GM21515 (cell line): Measurements from ENCODE around the gene SH2D3C.

Source experiments
- ATAC-seq: cut with Tn5 transposase; IDR thresholded peaks from one replicate; pipeline ENCODE4 v1.9.1; 2021; ENCODE audit not compliant: unreplicated experiment

The SH2D3C gene

DNA sequence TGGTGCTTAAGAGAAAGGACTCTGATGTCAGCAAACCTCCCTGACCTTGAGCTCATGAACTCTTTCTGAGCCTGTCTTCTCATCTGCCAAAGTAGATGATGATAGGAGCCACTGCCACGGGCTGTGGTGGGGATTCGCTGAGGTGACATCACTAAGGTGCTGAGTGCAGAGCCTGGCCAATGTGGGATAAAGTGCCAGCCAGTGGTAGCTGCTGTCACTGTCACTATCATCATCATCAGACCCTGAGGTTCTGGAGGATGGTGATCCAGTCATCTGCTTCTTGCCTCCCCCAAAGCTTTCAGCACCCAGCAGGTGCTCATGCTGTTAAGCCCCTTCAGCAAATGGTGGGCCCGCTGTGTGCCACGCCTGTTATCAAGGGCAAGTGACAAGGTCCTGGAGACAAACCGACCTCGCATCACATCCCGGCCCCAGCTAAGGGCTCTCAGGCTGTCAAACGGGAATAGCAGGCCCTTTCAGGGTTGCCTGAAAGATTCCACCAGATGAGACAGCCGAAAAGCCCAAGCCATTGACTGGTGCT is 30.6 kb upstream of the SH2D3C start:
- ATAC-seq: no peak

DNA sequence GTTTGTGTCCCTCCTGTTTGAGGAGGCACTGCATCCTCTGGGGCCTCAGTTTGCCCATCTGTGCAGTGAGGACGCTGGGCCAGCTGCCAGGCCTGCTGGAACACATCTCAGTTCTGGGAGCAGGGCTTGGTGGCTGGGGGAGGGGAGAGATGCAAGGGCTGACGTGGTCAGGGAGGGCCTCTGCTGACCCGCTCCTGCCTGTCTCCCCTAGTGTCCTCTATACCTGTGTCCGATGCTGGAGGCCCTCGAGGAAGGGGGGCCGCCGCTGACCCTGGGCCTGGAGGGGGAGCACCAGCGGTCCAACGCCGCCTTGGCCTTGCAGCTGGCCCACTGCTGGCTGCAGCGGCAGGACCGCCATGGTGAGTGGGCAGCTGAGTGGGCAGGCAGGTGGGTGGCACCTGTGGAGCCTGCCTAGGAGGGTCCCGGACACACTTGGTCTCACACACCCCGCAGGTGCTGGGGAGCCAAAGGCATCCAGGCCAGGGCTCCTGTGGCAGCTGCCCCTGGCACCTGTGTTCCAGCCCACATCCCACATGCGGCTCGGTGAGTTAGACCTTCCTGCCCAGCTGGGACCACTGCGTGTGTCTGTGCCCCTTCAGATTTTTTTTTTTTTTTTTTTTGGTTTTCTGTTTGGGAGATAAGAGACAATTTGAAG is 30.0 kb upstream of the SH2D3C start:
- no peak for ATAC-seq

DNA sequence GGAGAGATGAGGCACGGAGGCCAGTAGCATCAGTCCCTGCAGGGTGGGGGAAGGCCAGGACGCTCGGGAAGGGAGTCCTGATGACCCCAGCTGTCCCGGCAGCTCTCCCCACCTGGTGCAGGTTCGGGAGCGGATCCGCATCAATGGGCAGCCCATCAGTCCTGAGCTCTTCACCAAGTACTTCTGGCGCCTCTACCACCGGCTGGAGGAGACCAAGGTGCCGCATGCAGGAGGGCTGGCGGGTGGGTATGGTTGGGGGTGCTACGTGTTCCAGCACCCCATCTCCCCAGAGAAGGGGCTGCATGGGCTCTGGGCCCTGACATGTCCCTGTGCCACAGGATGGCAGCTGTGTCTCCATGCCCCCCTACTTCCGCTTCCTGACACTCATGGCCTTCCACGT is 28.4 kb upstream of the SH2D3C start:
- ATAC-seq: no peak

DNA sequence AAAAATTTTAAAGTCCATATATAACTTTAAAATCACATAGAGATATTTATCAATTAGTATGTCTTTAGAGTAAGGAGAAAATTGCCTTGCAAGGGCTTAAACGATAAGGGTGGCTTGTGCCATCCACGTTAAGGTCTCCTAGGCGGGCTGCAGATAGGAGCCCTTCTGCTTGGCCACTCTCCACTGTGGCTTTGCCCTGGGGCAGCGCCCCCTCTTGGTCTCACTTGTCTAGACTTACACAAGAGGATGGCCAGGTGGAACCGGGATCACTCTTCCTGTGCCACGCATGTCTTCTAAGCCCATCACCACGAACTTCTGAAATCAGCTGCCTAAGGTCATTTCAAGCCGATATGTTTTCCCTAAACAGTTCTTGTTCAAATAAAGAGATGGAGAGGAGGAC is 27.2 kb upstream of the SH2D3C start:
- ATAC-seq: no peak

DNA sequence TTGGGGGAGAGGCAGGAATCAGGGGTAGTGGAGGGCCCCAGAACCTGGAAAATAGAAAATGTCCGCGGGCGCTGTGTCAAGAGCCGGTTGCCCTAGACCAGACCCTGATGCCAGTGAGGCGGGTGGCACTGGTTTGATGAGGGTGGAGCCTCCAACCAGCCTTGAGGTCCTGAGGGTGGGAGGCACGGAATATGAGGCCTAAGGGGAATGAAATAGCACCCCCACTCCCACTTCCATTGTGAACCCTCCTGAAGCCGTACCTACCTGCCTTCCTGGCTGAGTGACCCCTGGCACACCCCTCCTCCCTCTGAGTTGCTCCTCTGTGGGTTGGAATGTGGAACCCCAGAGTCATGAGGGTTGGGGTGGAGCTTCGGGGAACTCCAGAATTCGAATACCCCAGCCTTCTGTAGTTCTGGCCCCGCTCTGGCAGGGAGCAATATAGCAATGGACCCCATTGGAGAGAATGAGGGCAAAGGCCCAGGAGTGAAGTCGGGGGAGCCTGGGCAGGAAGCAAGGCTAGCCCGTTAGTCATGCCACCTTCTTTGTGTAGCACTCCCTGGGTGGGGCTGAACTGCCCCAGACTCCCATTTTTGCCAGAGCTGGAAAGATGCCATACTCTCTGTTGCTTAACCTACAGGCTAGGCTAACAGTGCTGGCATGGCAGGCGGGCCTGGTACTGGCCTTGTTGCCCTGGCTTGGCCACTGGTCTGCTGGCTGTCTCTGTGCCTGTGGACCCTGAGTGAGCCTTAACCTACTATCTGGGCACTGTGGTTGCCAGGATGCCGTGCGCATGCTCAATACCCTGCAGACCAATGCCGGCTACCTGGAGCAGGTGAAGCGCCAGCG is 25.3 kb upstream of the SH2D3C start:
- ATAC-seq: no peak

DNA sequence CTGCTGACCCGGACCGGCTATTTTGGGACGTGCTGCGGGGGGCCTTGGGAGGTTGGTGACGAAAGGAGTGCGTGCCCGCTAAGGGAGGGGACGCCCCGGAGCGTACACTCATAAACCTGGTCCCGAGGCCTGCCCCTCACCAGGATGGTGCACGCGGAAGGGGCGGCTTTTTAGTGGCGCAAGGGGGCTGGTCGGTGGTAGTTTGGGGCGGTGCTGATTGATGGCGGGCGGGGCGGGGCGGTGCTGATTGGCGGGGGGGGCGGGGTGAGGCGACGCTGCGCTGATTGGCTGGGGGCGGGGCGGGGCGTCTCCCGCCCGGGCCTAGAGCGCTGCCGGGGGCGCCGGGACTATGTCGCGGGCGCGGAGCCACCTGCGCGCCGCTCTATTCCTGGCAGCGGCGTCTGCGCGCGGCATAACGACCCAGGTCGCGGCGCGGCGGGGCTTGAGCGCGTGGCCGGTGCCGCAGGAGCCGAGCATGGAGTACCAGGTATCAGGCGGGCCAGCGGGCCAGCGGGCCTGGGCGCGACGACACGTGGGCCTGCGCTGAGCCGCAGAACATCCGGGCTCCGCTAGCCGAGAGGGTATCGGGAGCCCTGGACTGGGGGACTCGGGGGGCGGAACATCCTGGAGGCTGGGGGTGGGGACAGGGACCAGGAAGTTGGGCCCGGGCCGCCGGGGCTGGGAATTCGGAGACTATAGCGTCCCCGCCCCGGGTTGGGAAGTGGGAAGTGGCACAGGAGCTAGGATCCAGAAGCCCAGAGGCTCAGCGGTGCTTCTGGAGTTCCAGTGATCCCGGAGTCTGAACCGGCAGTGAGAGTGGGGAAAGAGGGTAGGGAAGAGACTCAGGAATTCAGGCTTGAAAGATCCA is 24.3 kb upstream of the SH2D3C start, which contains the start of gene FPGS:
Gene FPGS, plus strand, starts transcription at position 307 of the 868 bp plus-strand sequence. Its CDS starts 43 bp downstream, at position 350.
- ATAC-seq: peak; percentile 68

DNA sequence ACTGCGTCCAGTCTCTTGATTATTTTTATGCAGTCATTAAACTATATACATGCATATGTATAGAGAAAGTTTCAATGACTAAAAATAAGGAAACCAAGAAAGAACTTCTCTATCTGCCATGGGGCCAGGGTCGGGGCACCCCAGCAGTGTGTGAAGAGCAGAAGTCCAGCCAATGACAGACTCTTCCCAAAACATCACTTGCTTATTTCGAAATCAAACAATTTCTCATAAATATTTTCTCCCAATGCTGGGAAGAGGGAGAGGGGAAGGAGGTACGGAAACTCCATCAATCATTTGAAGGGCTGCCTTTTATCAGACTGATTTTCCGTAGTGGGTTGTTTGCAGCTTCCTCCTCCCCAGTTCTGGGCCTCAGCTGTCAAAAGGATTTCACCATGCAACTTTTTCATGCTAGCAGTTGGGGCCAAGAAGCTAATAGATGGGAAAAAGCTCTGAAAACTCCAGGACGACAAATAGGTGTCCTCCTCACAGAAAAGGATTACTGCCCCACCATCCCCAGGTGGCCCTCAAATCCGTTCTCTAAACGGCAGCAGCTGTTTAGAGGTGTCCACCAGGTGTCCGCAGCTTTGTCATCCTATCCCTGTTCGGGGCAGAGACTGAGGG is 23.6 kb upstream of the SH2D3C start:
- no peak for ATAC-seq

DNA sequence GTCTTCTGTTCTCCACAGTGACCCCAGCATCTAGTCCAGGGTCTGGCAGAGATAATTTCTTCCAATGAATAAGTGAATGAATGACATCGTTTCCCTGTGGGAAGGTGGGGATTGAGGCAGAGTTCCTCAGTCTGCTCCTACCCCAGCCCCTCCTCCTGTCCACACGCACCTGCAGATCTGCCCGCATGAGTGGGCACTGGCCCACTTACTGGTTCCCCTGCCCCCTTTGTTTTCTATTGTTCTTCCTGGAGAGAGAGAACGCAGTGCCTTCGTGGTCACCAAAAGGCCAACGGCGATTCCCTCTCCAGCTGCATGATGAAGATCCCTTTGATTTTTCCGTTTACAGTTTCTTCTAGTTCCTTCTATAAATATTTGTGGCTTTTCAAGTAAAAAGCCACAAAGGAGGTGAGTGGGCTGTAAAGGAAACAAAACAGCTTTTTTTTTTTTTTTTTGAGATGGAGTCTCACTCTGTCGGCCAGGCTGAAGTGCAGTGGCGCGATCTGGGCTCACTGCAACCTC is 18.4 kb upstream of the SH2D3C start:
- no peak for ATAC-seq

DNA sequence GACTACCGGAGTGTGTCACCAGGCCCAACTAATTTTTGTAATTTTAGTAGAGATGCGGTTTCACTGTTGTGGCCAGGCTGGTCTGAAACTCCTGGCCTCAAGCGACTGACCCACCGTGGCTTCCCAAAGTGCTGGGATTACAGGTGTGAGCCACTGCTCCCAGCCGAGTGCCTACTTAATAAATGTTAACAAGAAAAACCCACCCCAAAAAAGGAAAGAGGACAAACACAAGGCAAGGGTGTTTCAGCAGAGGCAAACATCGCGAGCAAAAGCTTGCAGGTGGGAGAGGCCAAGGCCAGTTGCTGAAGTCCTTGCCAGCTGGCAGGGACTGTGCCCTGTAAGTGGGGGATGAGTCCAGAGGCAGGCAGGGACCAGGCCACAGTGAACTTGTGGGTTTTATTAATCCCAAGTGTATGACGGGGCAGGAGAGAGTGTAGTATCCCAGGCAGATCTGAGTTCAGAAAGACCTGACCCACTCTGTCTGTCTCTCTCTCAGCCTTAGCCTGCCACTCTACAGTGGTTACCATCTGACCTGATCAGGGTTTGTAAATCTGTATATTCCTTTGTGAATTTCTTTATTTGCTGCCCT is 17.9 kb upstream of the SH2D3C start:
- ATAC-seq: no peak

DNA sequence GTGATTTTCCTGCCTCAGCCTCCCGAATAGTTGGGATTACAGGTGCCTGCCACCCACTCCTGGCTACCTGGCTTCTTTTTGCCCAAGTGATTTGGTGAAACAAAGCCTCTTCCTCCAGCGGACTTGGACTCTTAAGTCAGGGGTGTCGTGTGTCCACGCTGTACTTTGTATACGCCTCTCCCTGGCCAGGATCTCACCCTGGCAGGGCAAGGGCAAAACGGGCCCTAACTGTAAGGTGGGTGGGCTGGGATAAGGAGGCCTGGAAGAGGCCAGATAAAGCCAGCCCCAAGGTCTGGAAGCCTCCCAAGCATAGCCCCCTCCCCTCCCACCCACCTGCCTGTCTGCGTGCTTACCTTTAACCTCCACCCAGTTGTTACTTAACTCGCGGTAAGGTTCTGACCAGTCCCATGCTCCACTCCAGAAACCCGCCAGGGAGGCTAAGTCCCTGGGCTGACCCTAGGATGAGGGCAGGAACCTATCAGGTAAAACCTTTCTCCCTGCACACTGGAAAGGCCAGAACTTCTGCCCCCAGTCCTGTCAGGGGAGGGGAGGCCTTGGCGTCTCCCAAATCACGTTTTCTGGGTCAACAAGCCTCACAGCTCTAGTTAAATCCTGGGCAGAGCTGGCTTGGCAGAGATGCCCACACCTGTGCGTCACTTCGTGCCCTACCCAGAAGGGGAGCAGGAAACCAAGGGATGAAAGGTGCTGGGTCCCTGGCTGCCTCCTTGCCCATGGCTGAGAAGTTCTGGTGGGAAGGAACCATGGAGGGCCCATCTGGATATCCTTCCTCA is 15.7 kb upstream of the SH2D3C start:
- no peak for ATAC-seq

DNA sequence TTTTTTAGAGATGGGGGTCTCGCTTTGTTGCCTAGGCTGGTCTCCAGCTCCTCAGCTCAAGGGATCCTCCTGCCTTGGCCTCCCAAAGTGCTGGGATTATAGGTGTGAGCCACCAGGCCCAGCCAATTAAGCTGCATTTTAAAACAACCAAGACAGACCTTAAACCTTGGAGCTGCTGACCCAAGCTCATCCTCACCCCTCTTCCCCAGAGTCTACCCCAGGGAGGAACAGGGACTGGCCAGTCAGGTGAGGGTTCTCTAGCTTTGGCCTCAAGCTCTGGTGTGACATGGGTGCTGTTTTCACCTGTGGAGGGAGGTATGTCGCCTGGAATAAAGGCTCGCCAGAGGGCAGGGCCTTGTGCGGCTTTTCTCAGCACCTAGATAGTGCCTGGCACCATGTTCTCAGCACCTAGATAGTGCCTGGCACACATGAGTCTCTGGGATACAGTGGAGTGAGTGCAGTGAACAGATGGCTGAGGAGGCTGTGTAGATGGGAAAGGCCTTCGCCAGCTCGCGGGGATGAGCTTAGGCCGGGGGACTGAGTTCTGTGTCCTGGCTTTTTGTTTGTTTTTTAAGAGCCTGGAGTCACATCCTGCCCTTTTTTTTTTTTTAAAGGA is 14.7 kb upstream of the SH2D3C start:
- no peak for ATAC-seq

DNA sequence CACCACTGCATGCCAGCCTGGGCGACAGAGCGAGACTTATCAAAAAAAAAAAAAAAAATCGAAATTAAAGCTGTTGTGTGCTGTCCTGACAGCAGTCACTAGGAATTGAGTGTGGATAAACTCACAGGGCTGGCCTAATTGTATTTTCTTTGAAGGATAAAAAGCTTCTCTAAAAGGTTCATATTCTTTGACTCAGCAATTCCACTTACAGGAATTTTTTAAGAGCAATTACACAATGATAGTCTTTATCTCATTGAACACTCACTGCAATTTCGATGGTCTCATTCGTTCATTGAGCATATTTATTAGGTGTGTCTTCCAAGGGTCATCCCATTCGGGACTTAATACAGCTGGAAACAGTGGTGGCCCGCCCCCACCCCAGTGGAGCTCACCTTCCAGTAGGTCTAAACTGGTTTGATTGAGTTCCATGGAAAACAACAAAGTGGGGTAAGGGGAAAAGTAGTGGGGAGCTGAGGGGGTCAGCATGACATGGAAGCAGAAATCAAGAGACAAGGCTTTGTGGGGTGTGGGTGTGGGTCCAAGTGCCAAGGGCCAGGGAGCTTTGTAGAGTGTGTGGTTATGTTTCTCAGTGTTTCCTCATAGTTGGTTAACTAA is 14.1 kb upstream of the SH2D3C start:
- no peak for ATAC-seq

DNA sequence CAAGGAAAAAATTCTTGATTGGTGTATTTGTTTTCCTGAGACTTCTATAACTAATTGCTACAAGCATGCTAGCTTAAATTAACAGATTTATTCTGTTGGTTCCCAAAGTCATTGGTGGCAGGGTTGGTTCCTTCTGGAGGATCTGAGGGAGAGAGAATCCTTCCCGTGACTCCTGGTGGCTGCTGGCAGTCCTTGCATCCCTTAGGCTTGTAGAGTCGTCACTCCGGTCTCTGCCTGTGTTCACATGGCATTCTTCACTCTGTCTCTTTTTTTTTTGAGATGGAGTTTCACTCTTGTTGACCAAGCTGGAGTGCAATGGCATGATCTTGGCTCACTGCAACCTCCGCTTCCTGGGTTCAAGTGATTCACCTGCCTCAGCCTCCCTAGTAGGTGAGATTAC is 12.6 kb upstream of the SH2D3C start:
- ATAC-seq: no peak

DNA sequence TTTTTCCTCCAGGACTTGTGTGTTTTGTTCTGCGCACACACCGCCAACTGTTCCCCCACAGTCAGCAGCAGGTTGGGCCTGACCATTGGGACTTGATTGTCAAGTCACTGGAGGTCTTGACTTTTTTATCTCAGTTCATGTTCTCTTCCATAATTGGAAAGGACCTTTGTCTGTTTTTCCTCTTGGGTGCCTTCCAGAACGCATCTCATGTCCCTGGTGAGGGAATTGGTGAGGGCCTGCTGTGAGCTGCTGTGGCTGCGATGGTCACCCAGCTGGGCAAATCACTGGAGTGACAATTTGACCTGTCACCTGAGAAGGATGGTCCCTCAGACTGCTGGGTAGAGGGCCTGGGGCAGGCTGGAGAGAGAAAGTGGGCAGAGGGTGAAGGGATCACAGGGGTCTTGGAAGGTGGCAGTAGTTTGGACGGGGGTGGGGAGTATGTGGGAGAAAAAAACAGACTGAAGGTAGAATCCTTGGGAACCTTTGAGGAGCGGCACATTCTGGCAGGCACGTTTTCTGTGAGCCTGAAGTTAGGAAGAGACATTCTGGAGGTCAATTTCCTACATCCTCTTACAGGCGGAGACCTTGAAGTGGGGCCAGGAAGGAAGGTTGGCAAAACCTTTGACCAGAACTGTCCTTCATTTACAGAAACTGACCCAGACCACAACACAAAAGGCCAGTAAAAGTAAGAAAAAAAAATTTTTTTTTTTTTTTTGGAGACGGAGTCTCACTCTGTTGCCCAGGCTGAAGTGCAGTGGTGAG is 11.8 kb upstream of the SH2D3C start:
- ATAC-seq: no peak

DNA sequence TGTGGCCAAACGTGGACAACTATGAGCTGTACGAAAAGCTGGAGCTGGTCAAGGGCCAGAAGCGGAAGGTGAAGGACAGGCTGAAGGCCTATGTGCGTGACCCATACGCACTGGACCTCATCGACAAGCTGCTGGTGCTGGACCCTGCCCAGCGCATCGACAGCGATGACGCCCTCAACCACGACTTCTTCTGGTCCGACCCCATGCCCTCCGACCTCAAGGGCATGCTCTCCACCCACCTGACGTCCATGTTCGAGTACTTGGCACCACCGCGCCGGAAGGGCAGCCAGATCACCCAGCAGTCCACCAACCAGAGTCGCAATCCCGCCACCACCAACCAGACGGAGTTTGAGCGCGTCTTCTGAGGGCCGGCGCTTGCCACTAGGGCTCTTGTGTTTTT is 10.7 kb upstream of the SH2D3C start:
- ATAC-seq: no peak

DNA sequence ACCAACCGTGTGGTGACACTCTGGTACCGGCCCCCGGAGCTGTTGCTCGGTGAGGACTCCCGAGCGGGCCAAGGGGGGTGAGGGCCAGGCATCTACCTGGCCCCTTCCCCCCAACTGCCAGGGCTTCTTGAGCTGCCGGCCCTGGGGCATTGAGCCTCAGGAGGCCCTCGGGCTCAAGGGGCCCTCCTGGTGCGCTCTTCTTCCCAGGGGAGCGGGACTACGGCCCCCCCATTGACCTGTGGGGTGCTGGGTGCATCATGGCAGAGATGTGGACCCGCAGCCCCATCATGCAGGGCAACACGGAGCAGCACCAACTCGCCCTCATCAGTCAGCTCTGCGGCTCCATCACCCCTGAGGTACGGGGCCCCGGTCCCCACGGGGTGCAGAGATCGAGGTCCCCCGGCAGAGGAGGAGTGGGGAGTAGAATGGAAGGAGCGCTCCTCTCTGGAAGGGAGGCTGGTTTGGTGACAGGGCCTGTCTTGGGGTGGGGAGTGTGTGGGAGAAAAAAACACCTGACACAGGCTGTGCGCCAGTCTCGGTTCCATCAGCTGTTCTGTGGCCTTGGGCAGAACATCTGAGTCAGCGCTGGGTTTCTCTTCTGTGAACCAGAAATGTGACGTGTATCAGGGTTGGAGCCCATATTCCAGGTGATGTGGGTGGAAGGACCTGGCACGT is 10.0 kb upstream of the SH2D3C start:
- ATAC-seq: no peak

DNA sequence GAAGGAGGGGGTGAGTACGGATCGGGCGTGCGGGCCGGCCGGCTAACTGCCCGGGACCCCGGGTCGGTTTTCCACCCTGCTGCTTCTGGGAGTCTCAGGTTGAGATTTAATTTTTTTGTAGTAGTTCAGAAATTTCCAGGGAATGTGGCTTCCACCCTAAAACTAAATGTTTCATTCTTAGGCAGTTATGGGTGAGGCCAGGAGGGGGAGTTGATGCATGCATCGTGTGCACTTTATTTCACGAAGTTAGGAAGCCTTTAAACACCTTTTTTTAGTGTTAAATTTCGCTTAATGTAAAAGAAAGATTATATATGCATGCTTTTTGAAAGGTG is 8.3 kb upstream of the SH2D3C start:
- no peak for ATAC-seq
